AG09309 (cell line): ENCODE results near the gene CCDC57.

Experiments
- DNase-seq: peaks from one replicate; pipeline ENCODE4 v3.0.0-alpha.2; 2010; ENCODE audit warnings: low read depth
- H3K4me3 ChIP-seq: 2 replicates; pipeline ENCODE4 v1.5.1; 2011; ENCODE audit warnings: mild to moderate bottlenecking, low read depth, low read length, moderate library complexity; ENCODE audit not compliant: control insufficient read depth
- CTCF ChIP-seq: IDR thresholded peaks from 2 replicates; pipeline ENCODE4 v1.5.1; 2011; ENCODE audit warnings: mild to moderate bottlenecking, low read depth, low read length, inconsistent platforms; ENCODE audit not compliant: insufficient read depth, control insufficient read depth; ENCODE audit errors: missing control alignments

The CCDC57 gene

GRCh38 chr17:82118815-82119380, 93.7 kb downstream of the CCDC57 start:
- H3K4me3 ChIP-seq = no peak overlapping the region
- DNase-seq = no peak
- no peak for TF ChIP-seq CTCF

- H3K4me3 ChIP-seq = no peak overlapping the region
- no peak for TF ChIP-seq CTCF
- DNase-seq = no peak
Observed at GRCh38 chr17:82118168-82118814, 94.4 kb downstream of the CCDC57 start.

GRCh38 chr17:82117139-82118090, 95.2 kb downstream of the CCDC57 start:
- no peak overlapping the region for H3K4me3 ChIP-seq
- DNase-seq = no peak
- no peak for TF ChIP-seq CTCF

GRCh38 chr17:82116246-82116645, 96.4 kb downstream of the CCDC57 start:
- TF ChIP-seq CTCF = no peak

GRCh38 chr17:82114872-82115271, 97.8 kb downstream of the CCDC57 start:
- TF ChIP-seq CTCF = no peak
- DNase-seq = no peak
- no peak overlapping the region for H3K4me3 ChIP-seq

More at GRCh38 chr17:82116246-82116645, 96.4 kb downstream of the CCDC57 start:
- no peak for DNase-seq
- H3K4me3 ChIP-seq = no peak overlapping the region

GRCh38 chr17:82114447-82114846, 98.2 kb downstream of the CCDC57 start:
- no peak for TF ChIP-seq CTCF
- no peak for DNase-seq
- H3K4me3 ChIP-seq = no peak overlapping the region
